Neural cell (in vitro differentiated cells): Measurements from ENCODE around the gene SLC51A. TPM values are rescaled to one million over a fixed set of nuclear protein-coding genes. Genes with fewer than 3 reads are reported as not detected.

Experiments used
- H2AFZ ChIP-seq: fragments of 200-600, 300-800 bp; sonication (generic), shearing (Covaris generic); 2 replicates; pipeline ENCODE4 v1.6.0; 2014; ENCODE audit warnings: low read depth, mild to moderate bottlenecking, antibody characterized with exemption, low read length, moderate library complexity
- H3F3A ChIP-seq: fragments of 200-600 bp; shearing (Covaris generic); 2 replicates; pipeline ENCODE4 v1.6.1; 2016; ENCODE audit warnings: mild to moderate bottlenecking, moderate library complexity, mixed read lengths, antibody characterized with exemption, low read length; ENCODE audit not compliant: insufficient read depth, poor library complexity, severe bottlenecking
- H3K27ac ChIP-seq: fragments of 200-600, 300-800 bp; sonication (generic), shearing (Covaris generic); 2 replicates; pipeline ENCODE4 v1.5.1; 2014; ENCODE audit warnings: mild to moderate bottlenecking, low read length, moderate library complexity
- H3K27me3 ChIP-seq: fragments of 300-800, 200-600 bp; sonication (generic), shearing (Covaris generic); 2 replicates; pipeline ENCODE4 v1.6.0; 2014; ENCODE audit warnings: mild to moderate bottlenecking, low read depth, low read length, moderate library complexity; ENCODE audit not compliant: insufficient read depth
- H3K36me3 ChIP-seq: fragments of 300-800, 200-600 bp; sonication (generic), shearing (Covaris generic); 2 replicates; pipeline ENCODE4 v1.5.1; 2014; ENCODE audit warnings: mild to moderate bottlenecking, antibody characterized with exemption, low read length, moderate library complexity; ENCODE audit not compliant: insufficient read depth
- H3K4me2 ChIP-seq: fragments of 300-800, 200-600 bp; sonication (generic), shearing (Covaris generic); 2 replicates; pipeline ENCODE4 v1.6.0; 2014; ENCODE audit warnings: mild to moderate bottlenecking, low read length
- H3K4me3 ChIP-seq: fragments of 300-800, 200-600 bp; sonication (generic), shearing (Covaris generic); 2 replicates; pipeline ENCODE4 v1.5.1; 2014; ENCODE audit warnings: mild to moderate bottlenecking, low read length, moderate library complexity
- H3K79me2 ChIP-seq: fragments of 200-600 bp; shearing (Covaris generic); replicated peaks from 2 replicates; pipeline ENCODE4 v1.6.0; 2014; ENCODE audit warnings: mild to moderate bottlenecking, low read length, moderate library complexity; ENCODE audit not compliant: insufficient read depth
- H3K9ac ChIP-seq: fragments of 300-800, 200-600 bp; sonication (generic), shearing (Covaris generic); 2 replicates; pipeline ENCODE4 v1.6.1; 2016; ENCODE audit warnings: mild to moderate bottlenecking, low read length, mixed read lengths
- H3K9me2 ChIP-seq: fragments of 200-600 bp; shearing (Covaris generic); 2 replicates; pipeline ENCODE4 v1.6.1; 2016; ENCODE audit warnings: mild to moderate bottlenecking, low read length, mixed read lengths; ENCODE audit not compliant: insufficient read depth
- H3K9me3 ChIP-seq: fragments of 200-600, 300-800 bp; sonication (generic), shearing (Covaris generic); 2 replicates; pipeline ENCODE4 v1.6.1; 2016; ENCODE audit warnings: mild to moderate bottlenecking, mixed run types, low read length, moderate library complexity, mixed read lengths
- H4K20me1 ChIP-seq: fragments of 200-600 bp; shearing (Covaris generic); 2 replicates; pipeline ENCODE4 v1.6.1; 2016; ENCODE audit warnings: mild to moderate bottlenecking, mixed run types; ENCODE audit not compliant: insufficient read depth
- EP300 ChIP-seq: fragments of 450-650 bp; conservative IDR thresholded peaks from 2 replicates; pipeline ENCODE4 v1.6.1; 2014; ENCODE audit warnings: antibody characterized with exemption, mild to moderate bottlenecking, moderate library complexity; ENCODE audit not compliant: poor library complexity, severe bottlenecking
- EZH2 ChIP-seq: fragments of 200-600, 300-800 bp; shearing (Covaris generic), sonication (generic); IDR thresholded peaks from 2 replicates; pipeline ENCODE4 v1.6.1; 2014; ENCODE audit warnings: antibody characterized with exemption, low read length, borderline replicate concordance, mild to moderate bottlenecking; ENCODE audit not compliant: insufficient read depth, poor library complexity, severe bottlenecking
- MXI1 ChIP-seq: fragments of 450-650 bp; conservative IDR thresholded peaks from 2 replicates; pipeline ENCODE4 v1.6.1; 2014; ENCODE audit warnings: antibody characterized with exemption, mild to moderate bottlenecking; ENCODE audit not compliant: poor library complexity, severe bottlenecking
- POLR2AphosphoS5 ChIP-seq: IDR thresholded peaks from 2 replicates; pipeline ENCODE4 v1.6.1; 2012
- RAD21 ChIP-seq: fragments of 450-650 bp; conservative IDR thresholded peaks from 2 replicates; pipeline ENCODE4 v1.6.1; 2014; ENCODE audit warnings: antibody characterized with exemption, mild to moderate bottlenecking, moderate library complexity
- SMC3 ChIP-seq: fragments of 450-650 bp; conservative IDR thresholded peaks from 2 replicates; pipeline ENCODE4 v1.6.1; 2014; ENCODE audit warnings: antibody characterized with exemption, mild to moderate bottlenecking, moderate library complexity; ENCODE audit not compliant: poor library complexity
- TAF1 ChIP-seq: IDR thresholded peaks from 2 replicates; pipeline ENCODE4 v1.6.1; 2012; ENCODE audit warnings: low read depth
- polyA plus RNA-seq: library from polyadenylated mRNA; depleted of rRNA; stranded (reverse); fragments of >200 nt; gene quantifications from 2 replicates; pipeline ENCODE4 v1.2.3, GENCODE V29; 2014
- TF ChIP-seq, protein P1 (sequence below): fragments of 450-650 bp; IDR thresholded peaks from 2 replicates; pipeline ENCODE4 v1.5.1; 2014; ENCODE audit warnings: antibody characterized with exemption, mild to moderate bottlenecking, moderate library complexity; ENCODE audit not compliant: poor library complexity, severe bottlenecking
- TF ChIP-seq, protein P2 (sequence below): IDR thresholded peaks from 2 replicates; pipeline ENCODE4 v1.6.1; 2012; ENCODE audit warnings: borderline replicate concordance

Gene SLC51A
- polyA plus RNA-seq, 1 donor from 2014 or later = not detected

DNA sequence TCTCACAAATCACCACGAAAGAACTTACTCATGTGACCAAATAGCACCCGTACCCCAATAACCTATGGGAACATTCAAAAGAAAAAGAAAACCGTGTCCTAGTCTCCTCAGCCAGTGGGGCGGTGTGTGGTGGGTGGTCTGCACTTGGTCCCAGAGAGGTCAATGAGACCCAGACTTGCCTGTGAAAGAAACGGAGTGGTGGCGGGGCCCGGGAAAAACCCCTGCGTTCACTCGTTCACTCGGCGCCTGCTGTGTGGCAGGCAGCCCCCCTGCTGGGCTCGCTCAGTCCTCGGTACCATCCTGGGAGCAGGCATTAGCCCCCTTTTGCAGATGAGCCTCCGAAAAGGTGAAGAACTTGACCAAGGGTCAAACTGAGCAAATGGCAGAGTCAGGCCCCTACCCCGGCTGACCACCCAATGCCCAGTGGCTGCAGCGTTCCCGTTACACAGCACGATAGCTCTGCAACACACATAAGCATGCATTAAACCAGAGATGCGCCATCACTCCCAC is 41.2 kb upstream of the SLC51A start:
- H3K9me2 ChIP-seq = no peaks in the 10 kb centered on the region

DNA sequence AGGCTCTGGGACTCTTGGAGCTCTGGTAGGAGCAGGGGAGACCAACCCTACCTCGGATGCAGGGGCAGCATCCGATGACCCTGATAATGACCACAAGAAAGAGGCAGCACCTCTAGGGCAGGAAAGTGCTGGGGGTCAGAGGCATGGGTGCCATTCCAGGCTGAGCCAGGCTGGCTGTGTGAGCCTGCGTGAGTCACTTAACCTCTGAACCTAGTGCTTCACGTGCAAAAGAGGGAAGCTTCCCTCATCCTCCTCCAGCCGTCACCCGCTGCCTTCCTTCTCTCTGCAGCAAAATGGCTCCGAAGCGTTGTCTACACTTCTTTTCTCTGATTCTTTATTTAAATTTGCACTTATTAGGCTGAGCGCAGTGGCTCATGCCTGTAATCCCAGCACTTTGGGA is 40.6 kb upstream of the SLC51A start:
- Histone ChIP-seq H2AFZ (no peak overlapping the region), H3K9me3 (no peaks in the 10 kb centered on the region), H4K20me1 (no peaks in the 10 kb centered on the region), H3K36me3 (no peaks in the 10 kb centered on the region), H3K9me2 (no peaks in the 10 kb centered on the region), H3K9ac (no peak overlapping the region), H3K4me3 (no peak overlapping the region), H3K79me2 (no peaks in the 10 kb centered on the region), H3K27ac (no peak overlapping the region), H3K27me3 (no peaks in the 10 kb centered on the region), H3F3A (no peaks in the 10 kb centered on the region), H3K4me2 (no peak overlapping the region)
- TF ChIP-seq TAF1 (no peak), SMC3 (no peak)
- TF ChIP-seq, protein P1, sequence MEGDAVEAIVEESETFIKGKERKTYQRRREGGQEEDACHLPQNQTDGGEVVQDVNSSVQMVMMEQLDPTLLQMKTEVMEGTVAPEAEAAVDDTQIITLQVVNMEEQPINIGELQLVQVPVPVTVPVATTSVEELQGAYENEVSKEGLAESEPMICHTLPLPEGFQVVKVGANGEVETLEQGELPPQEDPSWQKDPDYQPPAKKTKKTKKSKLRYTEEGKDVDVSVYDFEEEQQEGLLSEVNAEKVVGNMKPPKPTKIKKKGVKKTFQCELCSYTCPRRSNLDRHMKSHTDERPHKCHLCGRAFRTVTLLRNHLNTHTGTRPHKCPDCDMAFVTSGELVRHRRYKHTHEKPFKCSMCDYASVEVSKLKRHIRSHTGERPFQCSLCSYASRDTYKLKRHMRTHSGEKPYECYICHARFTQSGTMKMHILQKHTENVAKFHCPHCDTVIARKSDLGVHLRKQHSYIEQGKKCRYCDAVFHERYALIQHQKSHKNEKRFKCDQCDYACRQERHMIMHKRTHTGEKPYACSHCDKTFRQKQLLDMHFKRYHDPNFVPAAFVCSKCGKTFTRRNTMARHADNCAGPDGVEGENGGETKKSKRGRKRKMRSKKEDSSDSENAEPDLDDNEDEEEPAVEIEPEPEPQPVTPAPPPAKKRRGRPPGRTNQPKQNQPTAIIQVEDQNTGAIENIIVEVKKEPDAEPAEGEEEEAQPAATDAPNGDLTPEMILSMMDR = no peak
- TF ChIP-seq, protein P2, sequence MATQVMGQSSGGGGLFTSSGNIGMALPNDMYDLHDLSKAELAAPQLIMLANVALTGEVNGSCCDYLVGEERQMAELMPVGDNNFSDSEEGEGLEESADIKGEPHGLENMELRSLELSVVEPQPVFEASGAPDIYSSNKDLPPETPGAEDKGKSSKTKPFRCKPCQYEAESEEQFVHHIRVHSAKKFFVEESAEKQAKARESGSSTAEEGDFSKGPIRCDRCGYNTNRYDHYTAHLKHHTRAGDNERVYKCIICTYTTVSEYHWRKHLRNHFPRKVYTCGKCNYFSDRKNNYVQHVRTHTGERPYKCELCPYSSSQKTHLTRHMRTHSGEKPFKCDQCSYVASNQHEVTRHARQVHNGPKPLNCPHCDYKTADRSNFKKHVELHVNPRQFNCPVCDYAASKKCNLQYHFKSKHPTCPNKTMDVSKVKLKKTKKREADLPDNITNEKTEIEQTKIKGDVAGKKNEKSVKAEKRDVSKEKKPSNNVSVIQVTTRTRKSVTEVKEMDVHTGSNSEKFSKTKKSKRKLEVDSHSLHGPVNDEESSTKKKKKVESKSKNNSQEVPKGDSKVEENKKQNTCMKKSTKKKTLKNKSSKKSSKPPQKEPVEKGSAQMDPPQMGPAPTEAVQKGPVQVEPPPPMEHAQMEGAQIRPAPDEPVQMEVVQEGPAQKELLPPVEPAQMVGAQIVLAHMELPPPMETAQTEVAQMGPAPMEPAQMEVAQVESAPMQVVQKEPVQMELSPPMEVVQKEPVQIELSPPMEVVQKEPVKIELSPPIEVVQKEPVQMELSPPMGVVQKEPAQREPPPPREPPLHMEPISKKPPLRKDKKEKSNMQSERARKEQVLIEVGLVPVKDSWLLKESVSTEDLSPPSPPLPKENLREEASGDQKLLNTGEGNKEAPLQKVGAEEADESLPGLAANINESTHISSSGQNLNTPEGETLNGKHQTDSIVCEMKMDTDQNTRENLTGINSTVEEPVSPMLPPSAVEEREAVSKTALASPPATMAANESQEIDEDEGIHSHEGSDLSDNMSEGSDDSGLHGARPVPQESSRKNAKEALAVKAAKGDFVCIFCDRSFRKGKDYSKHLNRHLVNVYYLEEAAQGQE = no peak

More for the DNA sequence above, 41.2 kb upstream of the SLC51A start:
- no peak overlapping the region for H3K4me3 ChIP-seq
- no peaks in the 10 kb centered on the region for H3K79me2 ChIP-seq
- H3K36me3 ChIP-seq = no peaks in the 10 kb centered on the region
- H2AFZ ChIP-seq = no peak overlapping the region
- no peak overlapping the region for H3K4me2 ChIP-seq
- no peaks in the 10 kb centered on the region for H3K9me3 ChIP-seq
- no peak overlapping the region for H3K27ac ChIP-seq
- TF ChIP-seq EZH2 (no peak), SMC3 (no peak), TAF1 (no peak), POLR2AphosphoS5 (no peak), MXI1 (no peak), RAD21 (no peak), EP300 (no peak)
- TF ChIP-seq, protein P2 = no peak
- TF ChIP-seq, protein P1 = no peak
- H3F3A ChIP-seq = no peaks in the 10 kb centered on the region
- no peaks in the 10 kb centered on the region for H3K27me3 ChIP-seq
- H3K9ac ChIP-seq = no peak overlapping the region
- no peaks in the 10 kb centered on the region for H4K20me1 ChIP-seq
